Measurements from ENCODE around the gene HNRNPR. TPM values are rescaled to one million over a fixed set of nuclear protein-coding genes. Genes with fewer than 3 reads are reported as not detected.
"Not testable (repeated sequence)": the region's sequence is repeated elsewhere in the genome, so short reads cannot be mapped to it uniquely, and the experiment has no call there.

Gene HNRNPR
- total and polyA plus RNA-seq, 8 donors: 27.6 to 57.8 (median 44.9) TPM

DNA sequence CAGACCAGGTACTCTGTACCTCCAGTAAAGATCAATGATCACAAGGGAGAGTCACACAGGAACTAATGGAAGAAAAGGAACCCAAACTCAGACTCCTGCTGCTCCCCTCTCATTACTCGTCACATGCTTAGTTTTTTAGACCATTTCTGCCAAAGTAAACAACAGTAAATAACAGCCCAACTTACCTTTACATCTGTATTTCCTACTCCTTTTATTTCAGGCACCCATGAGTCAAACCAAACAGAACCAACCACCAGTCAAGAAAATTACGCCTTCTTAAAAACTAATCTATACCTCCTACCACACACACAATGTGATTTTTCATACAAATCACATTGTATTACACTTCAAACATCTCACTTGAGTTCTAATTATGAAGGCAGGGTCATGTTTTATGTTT, 65.4 kb downstream of the HNRNPR start:
- ATAC-seq (peak; percentile 39 to 51 (median 49)), DNase-seq (no peak), FAIRE-seq (no peak)
- intact Hi-C loops (cut with DNase I): no loop called here
- H3K27ac ChIP-seq: no peak overlapping the region
- no peaks in the 10 kb centered on the region for H3K27me3 ChIP-seq
- peaks cover 0 to 25% (median 22%) of the 10 kb centered on the region in 3 donors for H3K4me1 ChIP-seq
- H3K9me3 ChIP-seq: no peaks in the 10 kb centered on the region
- H3K36me3 ChIP-seq: peaks cover 0 to 5% (median 0%) of the 10 kb centered on the region in 3 donors
- TF ChIP-seq, protein P1, sequence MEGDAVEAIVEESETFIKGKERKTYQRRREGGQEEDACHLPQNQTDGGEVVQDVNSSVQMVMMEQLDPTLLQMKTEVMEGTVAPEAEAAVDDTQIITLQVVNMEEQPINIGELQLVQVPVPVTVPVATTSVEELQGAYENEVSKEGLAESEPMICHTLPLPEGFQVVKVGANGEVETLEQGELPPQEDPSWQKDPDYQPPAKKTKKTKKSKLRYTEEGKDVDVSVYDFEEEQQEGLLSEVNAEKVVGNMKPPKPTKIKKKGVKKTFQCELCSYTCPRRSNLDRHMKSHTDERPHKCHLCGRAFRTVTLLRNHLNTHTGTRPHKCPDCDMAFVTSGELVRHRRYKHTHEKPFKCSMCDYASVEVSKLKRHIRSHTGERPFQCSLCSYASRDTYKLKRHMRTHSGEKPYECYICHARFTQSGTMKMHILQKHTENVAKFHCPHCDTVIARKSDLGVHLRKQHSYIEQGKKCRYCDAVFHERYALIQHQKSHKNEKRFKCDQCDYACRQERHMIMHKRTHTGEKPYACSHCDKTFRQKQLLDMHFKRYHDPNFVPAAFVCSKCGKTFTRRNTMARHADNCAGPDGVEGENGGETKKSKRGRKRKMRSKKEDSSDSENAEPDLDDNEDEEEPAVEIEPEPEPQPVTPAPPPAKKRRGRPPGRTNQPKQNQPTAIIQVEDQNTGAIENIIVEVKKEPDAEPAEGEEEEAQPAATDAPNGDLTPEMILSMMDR (IDR thresholded peaks at IDR 0.05): no peak
- H3K4me3 ChIP-seq: no peak overlapping the region
- WGBS, 2 donors: 41 to 48% methylated on average over 2 of the region's 2 CpGs

DNA sequence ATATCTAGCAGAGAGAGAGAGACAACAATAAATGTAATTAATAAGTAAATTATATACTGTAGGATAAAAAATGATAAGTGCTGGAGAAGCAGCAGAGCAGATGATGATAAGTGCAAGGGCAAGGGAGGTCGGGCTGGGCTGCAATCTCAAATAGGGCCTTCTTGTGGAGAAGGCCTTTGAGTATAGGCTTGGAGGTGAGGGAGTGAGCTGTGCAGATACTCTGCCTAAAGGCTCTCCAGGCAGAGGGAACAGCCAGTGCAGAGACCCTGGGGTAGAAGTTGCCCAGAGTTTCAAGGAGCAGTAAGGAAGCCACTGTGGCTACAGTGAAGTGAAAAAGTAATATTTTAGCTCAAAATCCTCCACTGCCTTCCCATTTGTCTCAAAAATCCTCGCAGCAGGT, 67.6 kb downstream of the HNRNPR start:
- Histone ChIP-seq H3K4me1 (peaks cover 0 to 15% (median 7%) of the 10 kb centered on the region in 3 donors), H3K4me3 (no peak overlapping the region), H3K9me3 (no peaks in the 10 kb centered on the region), H3K27ac (no peak overlapping the region), H3K36me3 (peaks cover 0 to 5% (median 0%) of the 10 kb centered on the region in 3 donors), H3K27me3 (no peaks in the 10 kb centered on the region)
- FAIRE-seq: no peak
- TF ChIP-seq, protein P1 (IDR thresholded peaks at IDR 0.05): no peak
- WGBS, 2 donors: 70 to 78% methylated on average over 2 of the region's 2 CpGs
- intact Hi-C loops (cut with DNase I): no loop called here
- DNase-seq: no peak
- ATAC-seq: no peak

DNA sequence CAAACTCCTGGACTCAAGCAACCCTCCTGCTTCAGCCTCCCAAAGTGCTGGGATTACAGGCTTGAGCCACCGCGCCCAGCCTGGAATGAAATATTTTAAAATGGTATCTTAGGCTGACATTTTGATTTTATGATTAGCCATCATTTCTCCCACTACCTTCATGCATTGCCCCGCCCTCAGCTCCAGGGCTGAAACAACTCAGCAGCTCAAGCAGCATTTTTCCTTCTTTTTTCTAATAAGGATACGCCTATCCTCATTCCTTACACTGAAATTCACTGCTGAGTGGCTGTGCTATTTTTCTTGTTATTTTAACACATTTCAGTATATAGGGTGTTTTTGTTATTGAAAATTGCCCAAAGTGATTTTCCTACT, 70.0 kb downstream of the HNRNPR start:
- H3K27me3 ChIP-seq: no peaks in the 10 kb centered on the region
- peaks cover 0 to 9% (median 7%) of the 10 kb centered on the region in 3 donors for H3K4me1 ChIP-seq
- H3K9me3 ChIP-seq: no peaks in the 10 kb centered on the region
- 72 to 97% methylated on average over 4 of the region's 4 CpGs for WGBS, 2 donors
- H3K36me3 ChIP-seq: no peaks in the 10 kb centered on the region
- intact Hi-C loops (cut with DNase I): no loop called here
- ATAC-seq (no peak), FAIRE-seq (no peak), DNase-seq (no peak)
- TF ChIP-seq, protein P1 (IDR thresholded peaks at IDR 0.05): no peak
- no peak overlapping the region for H3K27ac ChIP-seq
- H3K4me3 ChIP-seq: no peak overlapping the region

DNA sequence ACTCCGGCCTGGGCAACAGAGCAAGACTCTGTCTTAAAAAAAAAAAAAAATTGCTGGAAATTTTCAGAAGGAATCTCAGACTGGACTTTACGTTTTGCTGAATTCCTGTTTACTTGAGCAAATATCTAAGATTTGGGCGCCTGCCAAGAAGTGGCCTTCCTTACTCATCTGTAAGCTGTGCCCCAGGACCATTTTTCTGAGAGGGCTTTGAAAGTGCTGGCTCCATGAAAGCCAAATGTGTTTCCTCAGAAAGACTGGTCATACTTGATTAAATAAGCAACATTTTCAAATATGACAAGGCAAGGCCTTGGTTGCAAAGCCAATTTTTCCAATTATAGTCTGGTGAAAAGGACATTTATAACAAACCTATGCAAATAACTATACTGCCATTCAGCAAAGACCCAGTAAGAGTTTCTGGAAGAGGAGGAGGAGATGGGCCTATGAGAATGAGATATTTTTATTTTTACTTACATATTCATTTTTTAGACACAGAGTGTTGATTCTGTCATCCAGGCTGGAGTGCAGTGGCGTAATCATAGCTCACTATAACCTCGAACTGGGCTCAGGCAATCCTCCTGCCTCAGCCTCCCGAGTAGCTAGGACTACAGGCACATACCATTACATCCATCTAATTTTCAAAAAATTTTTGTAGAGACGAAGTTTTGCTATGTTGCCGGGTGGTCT, 70.5 kb downstream of the HNRNPR start:
- WGBS, 2 donors: 70 to 72% methylated on average over 8 of the region's 8 CpGs
- FAIRE-seq (no peak), ATAC-seq (no peak), DNase-seq (no peak)
- no peak overlapping the region for H3K4me3 ChIP-seq
- TF ChIP-seq, protein P1 (IDR thresholded peaks at IDR 0.05): no peak
- no peaks in the 10 kb centered on the region for H3K9me3 ChIP-seq
- no peaks in the 10 kb centered on the region for H3K36me3 ChIP-seq
- peaks cover 0 to 4% (median 2%) of the 10 kb centered on the region in 3 donors for H3K4me1 ChIP-seq
- intact Hi-C loops (cut with DNase I): no loop called here
- no peaks in the 10 kb centered on the region for H3K27me3 ChIP-seq
- H3K27ac ChIP-seq: no peak overlapping the region

DNA sequence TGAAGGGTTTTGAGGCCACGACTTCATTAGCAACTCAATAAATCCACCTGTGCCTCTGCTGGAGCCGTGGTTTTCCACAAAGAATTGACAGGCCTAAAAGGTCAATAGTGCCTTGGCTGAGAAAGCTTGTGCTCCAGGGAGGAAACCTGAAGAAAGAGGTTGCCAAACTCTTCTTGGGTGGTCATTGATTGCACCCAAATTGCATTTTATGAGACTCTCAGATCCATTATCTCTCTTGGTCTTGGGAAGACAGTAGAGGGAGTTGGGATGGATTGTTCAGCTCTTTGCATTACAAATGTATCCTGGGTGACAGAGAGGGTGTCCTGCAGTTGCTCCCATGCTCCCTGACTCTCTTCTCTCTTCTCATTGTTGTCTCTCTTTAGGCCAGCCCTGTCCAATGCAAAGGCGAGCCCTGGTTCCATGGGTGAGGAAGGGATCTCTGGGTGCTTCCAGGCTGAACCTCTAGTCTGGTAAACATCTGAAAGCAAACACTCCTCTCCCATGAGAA, 80.7 kb downstream of the HNRNPR start:
- H3K9me3 ChIP-seq: no peaks in the 10 kb centered on the region
- H3K4me1 ChIP-seq: no peaks in the 10 kb centered on the region
- WGBS, 2 donors: 51 to 63% methylated on average over 3 of the region's 3 CpGs
- H3K27me3 ChIP-seq: no peaks in the 10 kb centered on the region
- no peak overlapping the region for H3K27ac ChIP-seq
- intact Hi-C loops (cut with DNase I): no loop called here
- FAIRE-seq: no peak
- TF ChIP-seq, protein P1 (IDR thresholded peaks at IDR 0.05): no peak
- ATAC-seq: no peak
- no peak overlapping the region for H3K4me3 ChIP-seq
- no peaks in the 10 kb centered on the region for H3K36me3 ChIP-seq
- no peak for DNase-seq

DNA sequence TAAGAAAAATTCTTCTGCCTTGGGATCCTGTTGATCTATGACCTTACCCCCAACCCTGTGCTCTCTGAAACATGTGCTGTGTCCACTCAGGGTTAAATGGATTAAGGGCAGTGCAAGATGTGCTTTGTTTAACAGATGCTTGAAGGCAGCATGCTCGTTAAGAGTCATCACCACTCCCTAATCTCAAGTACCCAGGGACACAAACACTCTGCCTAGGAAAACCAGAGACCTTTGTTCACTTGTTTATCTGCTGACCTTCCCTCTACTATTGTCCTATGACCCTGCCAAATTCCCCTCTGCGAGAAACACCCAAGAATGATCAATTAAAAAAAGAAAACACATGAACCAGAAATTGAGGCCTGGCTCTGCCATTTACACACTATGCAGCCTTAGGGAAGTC, 86.0 kb downstream of the HNRNPR start:
- WGBS, 2 donors: 61 to 62% methylated on average over 1 of the region's 2 CpGs
- H3K4me1 ChIP-seq; H3K27me3 ChIP-seq; DNase-seq; intact Hi-C loops (cut with DNase I); H3K9me3 ChIP-seq; ATAC-seq; H3K36me3 ChIP-seq; H3K4me3 ChIP-seq; FAIRE-seq; H3K27ac ChIP-seq: not testable (repeated sequence)

DNA sequence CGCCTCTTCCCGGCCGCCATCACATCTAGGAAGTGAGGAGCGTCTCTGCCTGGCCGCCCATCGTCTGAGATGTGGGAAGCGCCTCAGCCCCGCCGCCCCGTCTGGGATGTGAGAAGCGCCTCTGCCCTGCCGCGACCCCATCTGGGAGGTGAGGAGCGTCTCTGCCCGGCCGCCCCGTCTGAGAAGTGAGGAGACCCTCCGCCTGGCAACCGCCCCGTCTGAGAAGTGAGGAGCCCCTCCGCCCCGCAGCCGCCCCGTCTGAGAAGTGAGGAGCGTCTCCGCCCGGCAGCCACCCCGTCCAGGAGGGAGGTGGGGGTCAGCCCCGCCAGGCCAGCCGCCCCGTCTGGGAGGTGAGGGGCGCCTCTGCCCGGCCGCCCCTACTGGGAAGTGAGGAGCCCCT, 86.7 kb downstream of the HNRNPR start:
- DNase-seq; H3K36me3 ChIP-seq; H3K27me3 ChIP-seq; H3K9me3 ChIP-seq; H3K27ac ChIP-seq; intact Hi-C loops (cut with DNase I); H3K4me3 ChIP-seq; ATAC-seq; FAIRE-seq; H3K4me1 ChIP-seq: not testable (repeated sequence)
- WGBS, 2 donors: 93 to 97% methylated on average over 17 to 34 of the region's 34 CpGs
